ENCODE results near the gene RHOC.
"Not testable (repeated sequence)": the region's sequence is repeated elsewhere in the genome, so short reads cannot be mapped to it uniquely, and the experiment has no call there.

The RHOC gene

GRCh38 chr1:112706505-112707220 lies at the start of gene RHOC:
RHOC (minus strand) TSS chr1:112707127; CDS start chr1:112703799, 3,328 bp downstream.
- Histone ChIP-seq H3K4me1 (ENCODE audit: control insufficient read depth, insufficient read depth, low read length, unreplicated experiment) (peaks cover 32% of the 10 kb centered on the region), H3K4me3 (ENCODE audit: low read depth, low read length) (peak within 1 kb of the TSS; percentile 91), H3K36me3 (ENCODE audit: insufficient read depth, low read length) (no peaks in the 10 kb centered on the region), H3K27ac (ENCODE audit: low read depth, low read length) (peak within 1 kb of the TSS; percentile 84), H2AFZ (ENCODE audit: low read length, unreplicated experiment) (peak within 1 kb of the TSS; percentile 78), H3K27me3 (ENCODE audit: insufficient read depth, low read length) (no peaks in the 10 kb centered on the region), H3K79me2 (ENCODE audit: control insufficient read depth, insufficient read depth, low read length, unreplicated experiment) (peaks cover 46% of the 10 kb centered on the region)

GRCh38 chr1:112754116-112754628 lies 47.2 kb upstream of the RHOC start:
- Histone ChIP-seq H3K4me3 (ENCODE audit: low read depth, low read length) (no peak overlapping the region), H3K27me3 (ENCODE audit: insufficient read depth, low read length) (peaks cover 2% of the 10 kb centered on the region; the same call in 1 of the 2 replicates), H2AFZ (ENCODE audit: low read length, unreplicated experiment) (no peak overlapping the region), H3K79me2 (ENCODE audit: control insufficient read depth, insufficient read depth, low read length, unreplicated experiment) (no peaks in the 10 kb centered on the region), H3K4me1 (ENCODE audit: control insufficient read depth, insufficient read depth, low read length, unreplicated experiment) (no peaks in the 10 kb centered on the region), H3K36me3 (ENCODE audit: insufficient read depth, low read length) (no peaks in the 10 kb centered on the region), H3K27ac (ENCODE audit: low read depth, low read length) (no peak overlapping the region)

GRCh38 chr1:112748396-112748795 lies 41.5 kb upstream of the RHOC start:
- no peak overlapping the region for H3K4me3 ChIP-seq (ENCODE audit: low read depth, low read length)
- no peaks in the 10 kb centered on the region for H3K4me1 ChIP-seq (ENCODE audit: control insufficient read depth, insufficient read depth, low read length, unreplicated experiment)
- peaks cover 17% of the 10 kb centered on the region; the same call in 1 of the 2 replicates for H3K27me3 ChIP-seq (ENCODE audit: insufficient read depth, low read length)
- H2AFZ ChIP-seq (ENCODE audit: low read length, unreplicated experiment), result no peak overlapping the region
- H3K79me2 ChIP-seq (ENCODE audit: control insufficient read depth, insufficient read depth, low read length, unreplicated experiment), result no peaks in the 10 kb centered on the region
- H3K27ac ChIP-seq (ENCODE audit: low read depth, low read length), result no peak overlapping the region
- no peaks in the 10 kb centered on the region for H3K36me3 ChIP-seq (ENCODE audit: insufficient read depth, low read length)

- Histone ChIP-seq H3K27me3 (ENCODE audit: insufficient read depth, low read length) (peaks cover 18% of the 10 kb centered on the region; the same call in 1 of the 2 replicates), H3K36me3 (ENCODE audit: insufficient read depth, low read length) (no peaks in the 10 kb centered on the region), H3K27ac (ENCODE audit: low read depth, low read length) (no peak overlapping the region), H3K4me1 (ENCODE audit: control insufficient read depth, insufficient read depth, low read length, unreplicated experiment) (no peaks in the 10 kb centered on the region), H2AFZ (ENCODE audit: low read length, unreplicated experiment) (peak overlapping the region; percentile 28), H3K4me3 (ENCODE audit: low read depth, low read length) (peak overlapping the region; percentile 73), H3K79me2 (ENCODE audit: control insufficient read depth, insufficient read depth, low read length, unreplicated experiment) (no peaks in the 10 kb centered on the region)
These were observed 37.2 kb upstream of the RHOC start for GRCh38 chr1:112744009-112744578.

GRCh38 chr1:112743174-112744008 lies 36.5 kb upstream of the RHOC start:
- H3K4me3 ChIP-seq (ENCODE audit: low read depth, low read length), result peak overlapping the region; percentile 73
- no peak overlapping the region for H3K27ac ChIP-seq (ENCODE audit: low read depth, low read length)
- H3K4me1 ChIP-seq (ENCODE audit: control insufficient read depth, insufficient read depth, low read length, unreplicated experiment), result no peaks in the 10 kb centered on the region
- H3K27me3 ChIP-seq (ENCODE audit: insufficient read depth, low read length), result peaks cover 16% of the 10 kb centered on the region; the same call in 1 of the 2 replicates
- H2AFZ ChIP-seq (ENCODE audit: low read length, unreplicated experiment), result peak overlapping the region; percentile 28
- H3K36me3 ChIP-seq (ENCODE audit: insufficient read depth, low read length), result no peaks in the 10 kb centered on the region
- H3K79me2 ChIP-seq (ENCODE audit: control insufficient read depth, insufficient read depth, low read length, unreplicated experiment), result no peaks in the 10 kb centered on the region

GRCh38 chr1:112737573-112737972 lies 30.6 kb upstream of the RHOC start:
- Histone ChIP-seq H3K4me3 (ENCODE audit: low read depth, low read length) (no peak overlapping the region), H2AFZ (ENCODE audit: low read length, unreplicated experiment) (no peak overlapping the region), H3K27me3 (ENCODE audit: insufficient read depth, low read length) (no peaks in the 10 kb centered on the region), H3K36me3 (ENCODE audit: insufficient read depth, low read length) (no peaks in the 10 kb centered on the region), H3K79me2 (ENCODE audit: control insufficient read depth, insufficient read depth, low read length, unreplicated experiment) (no peaks in the 10 kb centered on the region), H3K4me1 (ENCODE audit: control insufficient read depth, insufficient read depth, low read length, unreplicated experiment) (peaks cover 10% of the 10 kb centered on the region), H3K27ac (ENCODE audit: low read depth, low read length) (no peak overlapping the region)

GRCh38 chr1:112735752-112736151 lies 28.8 kb upstream of the RHOC start:
- Histone ChIP-seq H3K27ac (ENCODE audit: low read depth, low read length) (peak overlapping the region; percentile 55), H3K79me2 (ENCODE audit: control insufficient read depth, insufficient read depth, low read length, unreplicated experiment) (no peaks in the 10 kb centered on the region), H2AFZ (ENCODE audit: low read length, unreplicated experiment) (no peak overlapping the region)

GRCh38 chr1:112731451-112731850 lies 24.5 kb upstream of the RHOC start:
- no peaks in the 10 kb centered on the region for H3K79me2 ChIP-seq (ENCODE audit: control insufficient read depth, insufficient read depth, low read length, unreplicated experiment)
- no peak overlapping the region for H2AFZ ChIP-seq (ENCODE audit: low read length, unreplicated experiment)
- H3K36me3 ChIP-seq (ENCODE audit: insufficient read depth, low read length), result no peaks in the 10 kb centered on the region
- no peaks in the 10 kb centered on the region for H3K27me3 ChIP-seq (ENCODE audit: insufficient read depth, low read length)
- no peak overlapping the region for H3K4me3 ChIP-seq (ENCODE audit: low read depth, low read length)
- no peak overlapping the region for H3K27ac ChIP-seq (ENCODE audit: low read depth, low read length)
- H3K4me1 ChIP-seq (ENCODE audit: control insufficient read depth, insufficient read depth, low read length, unreplicated experiment), result peaks cover 15% of the 10 kb centered on the region

More at GRCh38 chr1:112735752-112736151, 28.8 kb upstream of the RHOC start:
- H3K4me1 ChIP-seq (ENCODE audit: control insufficient read depth, insufficient read depth, low read length, unreplicated experiment), result peaks cover 10% of the 10 kb centered on the region
- no peaks in the 10 kb centered on the region for H3K27me3 ChIP-seq (ENCODE audit: insufficient read depth, low read length)
- H3K4me3 ChIP-seq (ENCODE audit: low read depth, low read length), result no peak overlapping the region
- no peaks in the 10 kb centered on the region for H3K36me3 ChIP-seq (ENCODE audit: insufficient read depth, low read length)

GRCh38 chr1:112729909-112730308 lies 23.0 kb upstream of the RHOC start:
- no peaks in the 10 kb centered on the region for H3K79me2 ChIP-seq (ENCODE audit: control insufficient read depth, insufficient read depth, low read length, unreplicated experiment)
- H2AFZ ChIP-seq (ENCODE audit: low read length, unreplicated experiment), result no peak overlapping the region
- no peak overlapping the region for H3K27ac ChIP-seq (ENCODE audit: low read depth, low read length)
- H3K4me1 ChIP-seq (ENCODE audit: control insufficient read depth, insufficient read depth, low read length, unreplicated experiment), result peaks cover 5% of the 10 kb centered on the region
- H3K27me3 ChIP-seq (ENCODE audit: insufficient read depth, low read length), result no peaks in the 10 kb centered on the region
- H3K4me3 ChIP-seq (ENCODE audit: low read depth, low read length), result no peak overlapping the region
- H3K36me3 ChIP-seq (ENCODE audit: insufficient read depth, low read length), result no peaks in the 10 kb centered on the region

GRCh38 chr1:112729011-112729410 lies 22.1 kb upstream of the RHOC start:
- not testable (repeated sequence) for H2AFZ ChIP-seq (ENCODE audit: low read length, unreplicated experiment); H3K79me2 ChIP-seq (ENCODE audit: control insufficient read depth, insufficient read depth, low read length, unreplicated experiment); H3K4me1 ChIP-seq (ENCODE audit: control insufficient read depth, insufficient read depth, low read length, unreplicated experiment); H3K4me3 ChIP-seq (ENCODE audit: low read depth, low read length); H3K36me3 ChIP-seq (ENCODE audit: insufficient read depth, low read length); H3K27me3 ChIP-seq (ENCODE audit: insufficient read depth, low read length); H3K27ac ChIP-seq (ENCODE audit: low read depth, low read length)
